H1 (cell line): ENCODE data around the gene HFM1.

Experiments used
- ATF2 ChIP-seq: IDR thresholded peaks from 2 replicates; pipeline ENCODE4 v1.6.1; 2012; ENCODE audit warnings: low read length, inconsistent platforms
- CHD1 ChIP-seq: IDR thresholded peaks from 2 replicates; pipeline ENCODE4 v1.6.1; 2012; ENCODE audit warnings: low read depth, low read length, improper control_type of control experiment
- CTCF ChIP-seq, 3 experiments: IDR thresholded peaks; 1 replicate in 2 of 3; 2 replicates in 1 of 3; pipeline versions ENCODE4 v1.5.1 to v1.6.1; 2011; ENCODE audit warnings: low read length in 3 of 3, mild to moderate bottlenecking in 3 of 3, inconsistent platforms in 2 of 3, low read depth in 1 of 3, moderate library complexity in 1 of 3; ENCODE audit not compliant: insufficient read depth in 1 of 3; ENCODE audit errors: control extremely low read depth in 1 of 3
- EZH2 ChIP-seq: fragments of 200-600 bp; sonication (generic); IDR thresholded peaks from 2 replicates; pipeline ENCODE4 v1.7.1; 2012; ENCODE audit warnings: low read depth, mild to moderate bottlenecking, moderate library complexity, low read length, inconsistent platforms; ENCODE audit not compliant: severe bottlenecking
- JUN ChIP-seq: IDR thresholded peaks from 2 replicates; pipeline ENCODE4 v1.6.1; 2011; ENCODE audit warnings: low read depth, mild to moderate bottlenecking, improper control_type of control experiment, low read length
- MAFK ChIP-seq: IDR thresholded peaks from 2 replicates; pipeline ENCODE4 v1.6.1; 2012; ENCODE audit warnings: low read depth, mild to moderate bottlenecking, improper control_type of control experiment, low read length
- RAD21 ChIP-seq, 2 experiments: IDR thresholded peaks in 1 of 2; conservative IDR thresholded peaks in 1 of 2; 2 replicates each; pipeline ENCODE4 v1.6.1; 2011; ENCODE audit warnings: low read depth in 2 of 2, low read length in 2 of 2, improper control_type of control experiment in 1 of 2, inconsistent platforms in 1 of 2, mild to moderate bottlenecking in 1 of 2, moderate library complexity in 1 of 2
- SP1 ChIP-seq: IDR thresholded peaks from 2 replicates; pipeline ENCODE4 v1.6.1; 2011; ENCODE audit warnings: low read depth, low read length
- SP2 ChIP-seq: IDR thresholded peaks from 2 replicates; pipeline ENCODE4 v1.6.1; 2012; ENCODE audit warnings: mild to moderate bottlenecking, low read length, inconsistent platforms
- SP4 ChIP-seq: IDR thresholded peaks from 2 replicates; pipeline ENCODE4 v1.6.1; 2012; ENCODE audit warnings: low read length, inconsistent platforms
- TCF12 ChIP-seq: IDR thresholded peaks from 2 replicates; pipeline ENCODE4 v1.6.1; 2011; ENCODE audit warnings: low read depth, mild to moderate bottlenecking, low read length

GRCh38 chr1:91217911-91218310, 186.7 kb downstream of the HFM1 start:
- TF ChIP-seq CTCF (IDR thresholded peaks at IDR 0.05; ENCODE audit: control extremely low read depth in 1 of 3, insufficient read depth in 1 of 3, low read depth in 1 of 3, low read length in 3 of 3): no peak
- no peak for TF ChIP-seq RAD21 (IDR thresholded peaks at IDR 0.05 in 1 of 2, conservative IDR thresholded peaks at IDR 0.05 in 1 of 2; ENCODE audit: low read depth in 2 of 2, low read length in 2 of 2)
- TF ChIP-seq ATF2: no peak
- no peak for TF ChIP-seq EZH2
- TF ChIP-seq CHD1: no peak
- no peak for TF ChIP-seq SP4
- no peak for TF ChIP-seq MAFK
- TF ChIP-seq JUN: no peak
- TF ChIP-seq TCF12: no peak
- no peak for TF ChIP-seq SP1
- TF ChIP-seq SP2: no peak
